Ovary (tissue), 9 donors: ENCODE measurements around the gene PAK1. TPM values are rescaled to one million over a fixed set of nuclear protein-coding genes. Genes with fewer than 3 reads are reported as not detected.

Experiments
- DNase-seq, 5 donors: peaks; one replicate each; pipeline ENCODE4 v3.0.0-alpha.2; 2019 to 2020
- H3K27ac ChIP-seq, 2 donors: fragments of 200-600 bp; one replicate each; pipeline versions ENCODE4 v1.5.1 to v1.8.0; 2019 to 2022
- H3K27me3 ChIP-seq: fragments of 200-600 bp; one replicate; pipeline ENCODE4 v1.8.0; 2022
- H3K36me3 ChIP-seq: fragments of 200-600 bp; sonication (generic); one replicate; pipeline ENCODE4 v1.5.1; 2019
- H3K4me1 ChIP-seq: one replicate; pipeline ENCODE4 v1.8.1; 2013; ENCODE audit warnings: mild to moderate bottlenecking, moderate library complexity; ENCODE audit not compliant: insufficient read depth
- H3K4me3 ChIP-seq: fragments of 200-600 bp; sonication (generic); one replicate; pipeline ENCODE4 v1.5.1; 2017
- H3K9me3 ChIP-seq, 2 donors: fragments of 200-600 bp in 1 of 2; sonication (generic) in 1 of 2; one replicate each; pipeline versions ENCODE4 v1.5.1 to v1.8.1; 2013 to 2019; ENCODE audit warnings: mild to moderate bottlenecking in 1 of 2, moderate library complexity in 1 of 2
- CTCF ChIP-seq, 3 donors: fragments of 450-650 bp in 2 of 3; fragments of 200-600 bp in 1 of 3; IDR thresholded peaks; one replicate each; pipeline versions ENCODE4 v1.5.1 to v1.8.0; 2016 to 2022; ENCODE audit warnings: antibody characterized with exemption in 3 of 3, mild to moderate bottlenecking in 1 of 3
- EP300 ChIP-seq: sonication (generic); formaldehyde crosslinking; IDR thresholded peaks from one replicate; pipeline ENCODE4 v1.6.1; 2017; ENCODE audit warnings: antibody characterized with exemption
- POLR2A ChIP-seq: fragments of 450-650 bp; IDR thresholded peaks from one replicate; pipeline ENCODE4 v1.6.1; 2017; ENCODE audit warnings: antibody characterized with exemption, mild to moderate bottlenecking, moderate library complexity
- WGBS, 3 donors: extraction: QIAGEN DNeasy Blood & Tissue Kit in 1 of 3; methylation state at CpG; one replicate each; pipeline versions ENCODE4 v1.1.5 to v1.1.7; 2013 to 2017; 5-methylcytosine and 5-hydroxymethylcytosine counted together
- intact Hi-C, 4 donors: fragments of 100-400 bp; cut with DNase I; formaldehyde crosslinking; loops; one replicate each; pipeline versions ENCODE4 v1.11.0 to v1.15.1; 2022 to 2023
- polyA plus RNA-seq, 2 donors: library from polyadenylated mRNA; stranded (reverse); fragments of 200-250 nt in 1 of 2; fragments of 350-450 nt in 1 of 2; fragmentation: Illumina TruSeq in 1 of 2; extraction: RNeasy Lipid Tissue Mini Kit (QIAGEN cat#74804) in 1 of 2; gene quantifications; one replicate each; pipeline ENCODE4 v1.2.3, GENCODE V29; 2013 to 2014
- total RNA-seq, 7 donors: library from RNA; depleted of rRNA in 2 of 7; stranded (reverse); fragments of >200 nt in 2 of 7; fragmentation: NEBNext Ultra II Directional in 3 of 7; extraction: Animal tissue kit (Norgen Biotek cat#: 25700) in 3 of 7; gene quantifications; one replicate each; pipeline versions ENCODE4 v1.1.0 to v1.2.4, GENCODE V29; 2016 to 2023
- donor health status: DM: no; HTN: no; CAD: no; lungs with moderate emphysema.
- donor health status: DM: no; HTN: no; CAD: no.
- donor health status: Bipolar disorder and iron deficiency.
- donor health status: DM: yes; HTN: yes; CAD: no.
- donor health status: DM: no; HTN: no; CAD: no.
- donor health status: DM: yes; HTN: yes; CAD: no.

Gene PAK1
- total and polyA plus RNA-seq, 9 donors: 18.4 to 53.0 (median 42.3) TPM

DNA sequence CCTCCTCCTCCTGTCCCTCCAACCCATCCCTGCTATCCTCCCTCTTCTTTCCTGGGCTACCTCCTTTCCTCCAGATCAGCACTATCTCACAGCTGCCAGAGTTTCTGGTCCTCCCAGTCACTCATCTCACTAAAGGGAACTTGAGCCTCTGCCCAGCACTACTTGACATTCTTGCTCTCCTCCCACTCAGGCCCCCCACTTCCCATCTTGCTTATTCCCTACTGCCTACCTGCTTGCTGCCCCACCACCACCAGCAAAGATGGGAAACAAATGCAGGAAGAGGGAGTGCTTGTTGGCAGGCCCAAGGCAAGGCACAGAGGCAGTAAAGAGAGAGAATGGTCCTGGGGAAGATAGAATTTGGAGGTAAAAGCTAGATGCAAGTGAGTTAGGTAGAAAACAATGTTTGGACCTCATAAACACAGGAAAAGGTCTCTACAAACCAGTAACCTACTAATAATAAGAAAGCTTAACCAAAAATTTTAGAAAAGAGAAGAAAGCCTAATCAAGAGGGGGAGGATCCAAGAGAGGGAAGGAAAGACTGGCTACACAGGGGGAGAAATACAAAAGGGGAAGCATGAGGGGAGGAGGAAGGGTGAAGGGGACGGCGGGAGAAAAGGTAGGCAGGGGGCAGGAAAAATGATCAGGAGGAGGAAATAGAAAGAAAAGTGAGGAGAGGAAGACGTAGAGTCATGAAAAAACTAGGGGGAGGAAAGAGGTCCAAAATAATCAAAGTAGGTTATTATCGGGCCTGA is 63.6 kb downstream of the PAK1 start:
- Histone ChIP-seq H3K4me3 (no peak overlapping the region), H3K9me3 (no peaks in the 10 kb centered on the region), H3K27ac (no peak overlapping the region), H3K4me1 (peaks cover 4% of the 10 kb centered on the region), H3K27me3 (no peaks in the 10 kb centered on the region), H3K36me3 (no peaks in the 10 kb centered on the region)
- DNase-seq: no peak
- 73 to 91% (median 87%) methylated on average over 4 of the region's 4 CpGs for WGBS, 3 donors
- intact Hi-C loops: no loop called here
- no peak for TF ChIP-seq CTCF (IDR thresholded peaks at IDR 0.05)
- no peak for TF ChIP-seq EP300
- TF ChIP-seq POLR2A: no peak

- H3K4me3 ChIP-seq: no peak overlapping the region
- H3K27me3 ChIP-seq: no peaks in the 10 kb centered on the region
- no peak for DNase-seq
- no peaks in the 10 kb centered on the region for H3K9me3 ChIP-seq
- peaks cover 4% of the 10 kb centered on the region for H3K4me1 ChIP-seq
- 90 to 100% (median 100%) methylated on average over 1 of the region's 1 CpG for WGBS, 3 donors
- H3K36me3 ChIP-seq: no peaks in the 10 kb centered on the region
- intact Hi-C loops: no loop called here
- TF ChIP-seq CTCF (IDR thresholded peaks at IDR 0.05) (no peak), EP300 (no peak), POLR2A (no peak)
- H3K27ac ChIP-seq: no peak overlapping the region
These were observed 64.8 kb downstream of the PAK1 start for GRCh38 chr11:77409046-77409445.

GRCh38 chr11:77407613-77408012 is 66.3 kb downstream of the PAK1 start:
- peaks cover 4% of the 10 kb centered on the region for H3K4me1 ChIP-seq
- no peak overlapping the region for H3K4me3 ChIP-seq
- intact Hi-C loops: no loop called here
- no peak overlapping the region for H3K27ac ChIP-seq
- no peak for TF ChIP-seq EP300
- no peak for TF ChIP-seq POLR2A
- TF ChIP-seq CTCF (IDR thresholded peaks at IDR 0.05): no peak
- H3K36me3 ChIP-seq: no peaks in the 10 kb centered on the region
- DNase-seq: peak in 1 of 5 donors; percentile 20
- no peaks in the 10 kb centered on the region for H3K9me3 ChIP-seq
- WGBS, 3 donors: 32 to 58% (median 33%) methylated on average over 4 of the region's 4 CpGs
- no peaks in the 10 kb centered on the region for H3K27me3 ChIP-seq

DNA sequence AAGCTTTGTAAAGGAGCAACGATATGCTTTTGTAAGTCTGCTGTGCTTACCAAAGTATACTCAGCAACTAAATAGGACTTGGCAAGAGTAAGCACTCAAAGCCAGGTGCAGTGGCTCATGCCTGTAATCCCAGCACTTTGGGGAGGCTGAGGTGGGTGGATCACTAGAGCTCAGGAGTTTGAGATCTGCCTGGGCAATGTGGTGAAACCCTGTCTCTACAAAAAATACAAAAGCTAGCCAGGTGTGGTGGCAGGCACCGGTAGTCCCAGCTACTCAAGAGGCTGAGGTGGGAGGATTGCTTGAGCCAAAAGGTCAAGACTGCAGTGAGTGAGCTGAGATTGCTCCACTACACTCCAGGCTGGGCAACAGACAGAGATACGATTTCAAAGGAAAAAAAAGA is 67.5 kb downstream of the PAK1 start:
- 41 to 46% (median 42%) methylated on average over 3 of the region's 3 CpGs for WGBS, 3 donors
- DNase-seq: no peak
- no peaks in the 10 kb centered on the region for H3K9me3 ChIP-seq
- TF ChIP-seq EP300 (no peak), POLR2A (no peak), CTCF (IDR thresholded peaks at IDR 0.05) (no peak)
- no peak overlapping the region for H3K4me3 ChIP-seq
- H3K27ac ChIP-seq: no peak overlapping the region
- H3K36me3 ChIP-seq: no peaks in the 10 kb centered on the region
- intact Hi-C loops: no loop called here
- H3K27me3 ChIP-seq: no peaks in the 10 kb centered on the region
- H3K4me1 ChIP-seq: no peaks in the 10 kb centered on the region
